VCaP (cell line): ENCODE data around the gene KLHL15.

Source experiments
- H3K27ac ChIP-seq: fragments of 450-650 bp; 2 replicates; pipeline ENCODE4 v1.5.1; 2017
- CTCF ChIP-seq: fragments of 450-650 bp; conservative IDR thresholded peaks from 2 replicates; pipeline ENCODE4 v1.5.1; 2017; ENCODE audit warnings: mild to moderate bottlenecking, moderate library complexity

Gene KLHL15

GRCh38 chrX:23944234-23944633, 82.8 kb downstream of the KLHL15 start:
- TF ChIP-seq CTCF, result no peak
- no peak overlapping the region for H3K27ac ChIP-seq

- no peak for TF ChIP-seq CTCF
- no peak overlapping the region for H3K27ac ChIP-seq
These were observed 87.8 kb downstream of the KLHL15 start for GRCh38 chrX:23939203-23939602.

GRCh38 chrX:23938690-23939089, 88.3 kb downstream of the KLHL15 start:
- TF ChIP-seq CTCF, result no peak
- H3K27ac ChIP-seq, result no peak overlapping the region

GRCh38 chrX:23937100-23937499, 89.9 kb downstream of the KLHL15 start:
- no peak overlapping the region for H3K27ac ChIP-seq
- no peak for TF ChIP-seq CTCF

GRCh38 chrX:23936180-23936579, 90.8 kb downstream of the KLHL15 start:
- no peak overlapping the region for H3K27ac ChIP-seq
- TF ChIP-seq CTCF, result no peak

GRCh38 chrX:23935106-23935505, 91.9 kb downstream of the KLHL15 start:
- H3K27ac ChIP-seq, result no peak overlapping the region
- TF ChIP-seq CTCF, result no peak
